Ecto neural progenitor cell (in vitro differentiated cells): ENCODE data around the gene GNAZ.

Experiments
- DNase-seq: peaks from one replicate; pipeline ENCODE4 v3.0.0-alpha.2; 2018; ENCODE audit warnings: low spot score

The GNAZ gene

DNA sequence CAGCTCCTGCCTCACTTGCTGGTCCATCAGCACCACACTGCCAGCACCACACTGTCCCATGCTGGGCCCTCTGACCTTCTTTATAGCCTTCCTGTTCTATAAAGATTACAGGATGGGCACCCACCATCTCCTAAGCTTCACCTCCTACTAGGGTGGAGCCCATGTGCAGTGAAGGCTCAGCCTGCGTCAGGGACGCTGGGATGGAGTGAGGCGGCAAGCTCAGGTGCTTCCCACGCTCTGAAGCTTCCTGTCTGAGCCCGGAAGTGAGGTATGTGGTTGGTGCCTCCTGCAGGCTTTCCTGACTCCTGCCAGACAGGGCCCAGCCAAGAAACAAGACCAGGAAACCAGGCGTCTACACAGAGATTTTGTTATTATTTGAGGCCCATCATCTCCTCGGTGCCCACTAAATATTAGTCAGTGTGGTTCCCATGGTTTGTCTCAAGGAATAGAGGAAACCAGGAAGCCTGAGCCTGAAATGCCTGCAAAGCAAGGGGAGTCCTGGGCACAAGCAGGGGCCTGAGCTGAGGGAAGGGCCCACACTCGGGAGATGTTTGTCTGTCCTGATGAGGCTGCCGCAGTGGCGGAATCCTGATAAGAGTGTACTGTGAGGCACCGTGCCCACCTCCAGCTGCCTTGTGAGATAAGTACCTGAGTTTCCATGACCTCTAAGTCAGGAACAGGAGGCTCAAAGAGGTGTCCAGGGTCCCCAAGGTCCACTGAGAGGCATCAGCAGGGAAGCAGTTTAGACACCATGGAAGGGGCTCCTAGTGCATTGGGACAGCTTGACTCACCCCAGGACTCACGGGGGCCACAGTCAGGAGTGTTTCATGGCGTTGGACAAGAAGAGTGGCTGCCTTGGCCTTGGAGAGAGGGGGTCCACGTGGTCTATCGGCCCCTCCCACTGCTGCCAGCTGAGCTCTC is 49.4 kb downstream of the GNAZ start:
- DNase-seq: no peak

DNA sequence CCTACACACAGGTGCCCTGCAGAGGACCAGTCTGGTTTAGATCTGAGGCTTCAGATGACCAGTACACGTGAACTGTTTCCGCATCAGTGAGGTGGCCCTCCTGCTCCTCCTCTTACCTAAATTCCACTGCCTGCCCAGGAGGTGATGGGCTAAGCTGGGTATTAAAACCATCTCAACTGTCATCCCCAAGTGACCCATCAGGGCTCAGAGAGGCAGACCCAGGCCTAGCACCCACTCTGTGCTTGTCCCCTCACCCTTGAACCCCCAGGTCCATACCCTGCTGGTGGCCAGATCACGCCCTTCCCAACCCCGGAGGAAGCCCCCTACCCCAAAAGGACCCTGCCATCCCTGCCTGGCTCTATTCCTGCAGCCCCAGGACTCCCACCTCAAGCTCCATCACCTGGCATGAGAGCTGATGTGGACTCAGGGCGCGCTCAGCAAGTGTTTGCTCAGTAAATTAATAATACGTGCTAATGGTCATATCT is 50.1 kb downstream of the GNAZ start:
- DNase-seq: no peak

DNA sequence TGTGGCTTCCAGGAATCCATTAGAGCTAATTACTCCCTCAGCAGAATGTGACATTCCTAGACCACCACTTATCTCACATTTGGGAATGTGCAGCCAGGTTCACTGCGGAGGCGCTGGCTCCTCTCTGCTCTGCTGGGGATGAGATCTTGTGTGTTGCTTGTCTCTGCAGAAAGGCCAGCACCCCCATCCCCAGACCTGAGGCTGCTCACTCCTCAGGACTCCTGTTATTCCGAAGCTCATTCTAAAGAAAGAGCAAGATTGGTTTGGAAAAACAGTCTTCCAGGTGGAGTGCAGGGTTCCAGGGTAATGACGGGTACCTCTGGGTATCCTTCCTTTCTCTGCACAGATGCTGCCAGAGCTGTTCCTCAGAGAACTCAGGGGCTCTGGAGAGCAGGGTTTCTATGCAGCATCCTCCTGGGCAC is 50.7 kb downstream of the GNAZ start:
- no peak for DNase-seq

DNA sequence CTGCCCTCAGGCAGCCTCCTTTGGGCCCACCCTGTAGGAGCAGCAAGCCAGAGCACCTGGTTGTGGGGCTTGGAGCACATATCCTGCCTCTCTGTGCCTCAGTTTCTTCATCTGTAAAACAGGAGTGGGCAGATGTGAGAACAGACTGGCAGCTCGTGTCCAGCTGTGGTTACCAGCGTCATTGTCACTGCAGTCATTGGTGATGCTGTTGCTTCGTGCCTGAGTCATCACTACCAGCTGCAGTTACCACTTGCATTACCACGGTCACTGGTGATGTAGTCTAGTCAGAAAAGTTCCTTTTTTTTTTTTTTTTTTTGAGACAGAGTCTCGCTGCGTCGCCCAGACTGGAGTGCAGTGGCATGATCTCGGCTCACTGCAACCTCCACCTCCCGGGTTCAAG is 51.1 kb downstream of the GNAZ start:
- no peak for DNase-seq

DNA sequence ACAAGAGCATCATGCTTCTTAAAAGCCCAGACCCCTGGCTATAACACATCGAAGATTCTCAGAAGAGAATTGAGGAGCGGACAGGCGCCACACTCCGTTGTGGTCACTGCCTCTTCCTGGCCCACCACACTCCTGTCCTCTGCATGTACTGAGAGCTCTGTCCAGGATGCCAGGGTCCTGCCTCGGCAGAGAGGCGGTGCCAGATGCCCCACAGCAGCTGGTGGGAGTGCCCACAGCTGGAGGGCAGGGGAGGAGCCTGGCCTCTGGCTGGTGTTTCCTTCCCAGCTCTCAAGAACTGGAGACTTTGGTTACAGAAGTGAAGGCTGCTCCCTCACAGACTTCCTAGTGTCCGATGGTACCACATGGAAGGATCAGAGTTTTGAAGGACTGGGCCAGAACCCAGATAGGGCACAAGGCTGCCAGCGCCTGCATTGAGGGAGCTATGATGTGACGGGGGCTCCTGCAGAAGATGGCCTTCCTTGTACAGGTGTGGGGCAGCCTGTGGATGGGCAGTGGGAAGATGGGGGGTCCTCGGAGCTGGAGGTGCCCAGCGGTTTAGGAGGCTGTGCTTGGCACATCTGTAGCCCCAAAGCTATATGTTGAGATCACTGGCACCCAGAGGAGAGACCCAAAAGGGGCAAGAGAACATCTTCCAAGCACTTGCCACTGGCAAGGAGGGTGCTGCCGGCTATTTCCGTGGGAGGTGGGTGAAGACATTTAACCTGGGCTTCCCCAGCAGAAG is 52.1 kb downstream of the GNAZ start:
- DNase-seq: no peak

DNA sequence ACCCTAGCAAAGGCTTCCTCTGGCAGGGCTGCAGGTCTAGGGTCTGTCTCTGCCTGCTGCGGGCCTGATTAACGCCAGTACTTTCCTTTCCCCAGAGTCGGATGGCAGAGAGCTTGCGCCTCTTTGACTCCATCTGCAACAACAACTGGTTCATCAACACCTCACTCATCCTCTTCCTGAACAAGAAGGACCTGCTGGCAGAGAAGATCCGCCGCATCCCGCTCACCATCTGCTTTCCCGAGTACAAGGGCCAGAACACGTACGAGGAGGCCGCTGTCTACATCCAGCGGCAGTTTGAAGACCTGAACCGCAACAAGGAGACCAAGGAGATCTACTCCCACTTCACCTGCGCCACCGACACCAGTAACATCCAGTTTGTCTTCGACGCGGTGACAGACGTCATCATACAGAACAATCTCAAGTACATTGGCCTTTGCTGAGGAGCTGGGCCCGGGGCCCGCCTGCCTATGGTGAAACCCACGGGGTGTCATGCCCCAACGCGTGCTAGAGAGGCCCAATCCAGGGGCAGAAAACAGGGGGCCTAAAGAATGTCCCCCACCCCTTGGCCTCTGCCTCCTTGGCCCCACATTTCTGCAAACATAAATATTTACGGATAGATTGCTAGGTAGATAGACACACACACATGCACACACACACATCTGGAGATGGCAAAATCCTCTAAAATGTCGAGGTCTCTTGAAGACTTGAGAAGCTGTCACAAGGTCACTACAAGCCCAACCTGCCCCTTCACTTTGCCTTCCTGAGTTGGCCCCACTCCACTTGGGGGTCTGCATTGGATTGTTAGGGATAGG is 52.9 kb downstream of the GNAZ start:
- no peak for DNase-seq

DNA sequence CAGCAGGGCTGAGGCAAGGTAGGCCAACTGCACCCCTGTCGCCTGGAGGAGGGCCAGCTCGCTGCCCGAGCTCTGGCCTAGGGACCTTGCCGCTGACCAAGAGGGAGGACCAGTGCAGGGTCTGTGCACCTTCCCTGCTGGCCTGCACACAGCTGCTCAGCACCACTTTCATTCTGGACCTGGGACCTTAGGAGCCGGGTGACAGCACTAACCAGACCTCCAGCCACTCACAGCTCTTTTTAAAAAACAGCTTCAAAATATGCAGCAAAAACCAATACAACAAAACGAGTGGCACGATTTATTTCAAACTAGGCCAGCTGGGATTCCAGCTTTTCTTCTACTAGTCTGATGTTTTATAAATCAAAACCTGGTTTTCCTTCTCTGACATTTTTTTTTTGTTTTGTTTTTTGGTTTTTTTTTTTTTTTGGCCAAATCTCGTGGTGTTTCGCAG is 53.5 kb downstream of the GNAZ start:
- DNase-seq: no peak

DNA sequence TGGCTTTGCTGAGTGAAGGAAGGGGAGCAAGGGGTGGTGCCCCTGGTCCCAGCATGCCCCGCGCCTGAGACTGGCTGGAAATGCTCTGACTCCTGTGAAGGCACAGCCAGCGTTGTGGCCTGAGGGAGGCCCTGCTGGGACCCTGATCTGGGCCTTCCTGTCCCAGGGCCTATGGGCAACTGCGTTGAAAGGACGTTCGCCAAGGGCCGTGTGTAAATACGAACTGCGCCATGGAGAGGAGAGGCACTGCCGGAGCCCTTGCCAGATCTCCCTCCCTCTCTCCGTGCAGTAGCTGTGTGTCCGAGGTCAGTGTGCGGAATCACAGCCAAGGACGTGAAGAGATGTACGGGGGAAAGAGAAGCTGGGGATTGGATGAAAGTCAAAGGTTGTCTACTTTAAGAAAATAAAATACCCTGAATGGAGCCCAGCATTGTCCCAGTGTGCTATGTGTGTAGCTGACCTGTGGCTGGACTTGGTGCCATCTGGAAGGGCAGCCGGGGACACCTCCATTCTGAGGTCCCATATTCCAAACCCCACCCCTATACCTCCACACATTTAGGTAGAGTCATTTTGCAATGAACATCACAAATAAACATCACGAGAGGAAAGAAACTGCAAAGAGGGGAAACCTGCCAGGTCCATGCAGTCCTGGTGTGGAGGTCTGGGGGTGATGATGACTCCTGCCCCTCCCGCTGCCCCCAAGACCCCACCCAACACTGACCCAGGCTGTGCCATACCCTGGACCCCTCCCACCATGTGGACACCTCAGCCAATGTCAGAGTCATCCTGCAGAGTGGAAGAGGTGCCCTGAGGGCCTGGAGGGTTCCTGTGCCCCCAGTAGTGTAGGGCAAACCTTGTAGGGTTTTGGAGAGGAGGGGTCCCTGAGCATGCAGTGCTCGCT is 54.5 kb downstream of the GNAZ start:
- DNase-seq: no peak

DNA sequence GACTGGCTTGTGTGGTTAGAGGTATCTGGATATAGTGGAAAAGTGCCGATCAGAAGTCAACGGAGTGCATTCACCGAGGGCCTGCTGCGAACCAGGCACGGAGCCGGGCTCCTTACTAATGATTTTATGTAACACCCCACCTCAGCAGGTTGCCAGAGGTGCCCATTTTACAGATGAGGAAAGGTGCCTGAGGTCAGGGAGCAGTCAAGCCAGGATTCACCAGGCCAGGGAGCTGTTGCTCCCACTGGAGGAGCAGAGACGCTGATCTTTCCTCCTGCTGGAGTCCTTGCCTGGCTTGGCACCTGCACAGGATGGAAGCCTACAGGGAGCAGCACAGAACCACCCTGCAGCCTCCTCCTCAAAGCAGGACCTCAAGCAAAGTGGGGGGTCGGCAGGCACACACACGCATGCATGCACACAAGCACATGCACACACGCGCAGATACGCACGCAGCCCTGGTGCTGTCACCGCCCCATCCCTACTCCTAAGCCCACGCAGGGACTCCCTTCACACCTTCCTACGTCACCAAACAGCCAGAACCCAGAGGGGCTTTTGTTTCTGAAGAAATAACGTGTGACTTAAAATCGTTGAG is 55.3 kb downstream of the GNAZ start:
- no peak for DNase-seq

DNA sequence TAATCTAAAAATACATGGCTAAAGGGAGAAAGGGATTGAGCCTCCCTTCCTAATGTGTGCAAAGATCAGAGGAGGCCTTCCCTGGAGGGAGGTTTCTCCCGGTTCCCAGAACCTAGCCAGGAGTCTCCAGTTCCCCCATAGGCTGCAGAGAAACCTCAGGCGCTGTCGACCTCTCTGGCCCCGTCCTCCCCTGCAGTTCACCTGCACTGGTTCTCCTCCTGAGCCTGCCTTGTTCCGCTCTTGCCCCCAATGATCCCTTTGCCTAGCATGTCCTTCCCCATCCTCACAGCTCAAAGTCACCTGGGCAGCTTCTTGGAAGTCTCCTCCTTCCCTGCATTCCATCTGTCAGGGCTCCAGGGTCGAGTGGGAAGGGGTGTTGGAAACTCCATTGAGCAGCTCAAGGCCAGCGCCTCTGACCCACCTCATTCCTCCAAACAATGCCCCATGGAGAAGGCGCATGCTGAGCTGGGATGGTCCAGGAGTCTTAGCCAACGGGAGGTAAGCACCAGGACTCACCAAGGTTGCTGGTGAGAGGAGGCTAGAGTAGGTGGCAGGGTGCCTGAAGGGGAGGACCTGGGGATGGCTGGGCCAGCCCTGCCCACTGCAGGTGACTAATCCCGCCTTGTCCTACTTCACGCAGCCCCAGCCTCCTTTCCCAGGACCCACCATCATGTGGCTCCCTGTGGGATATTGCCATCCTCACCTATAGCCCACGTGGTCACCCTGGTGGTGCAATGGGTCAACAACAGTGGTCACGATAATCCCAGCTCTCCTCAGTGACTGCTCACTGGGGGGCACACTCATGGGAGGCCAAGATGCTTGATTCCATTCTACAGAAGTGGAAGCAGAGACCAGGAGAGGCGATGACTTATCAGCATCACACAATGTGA is 56.1 kb downstream of the GNAZ start:
- DNase-seq: no peak

DNA sequence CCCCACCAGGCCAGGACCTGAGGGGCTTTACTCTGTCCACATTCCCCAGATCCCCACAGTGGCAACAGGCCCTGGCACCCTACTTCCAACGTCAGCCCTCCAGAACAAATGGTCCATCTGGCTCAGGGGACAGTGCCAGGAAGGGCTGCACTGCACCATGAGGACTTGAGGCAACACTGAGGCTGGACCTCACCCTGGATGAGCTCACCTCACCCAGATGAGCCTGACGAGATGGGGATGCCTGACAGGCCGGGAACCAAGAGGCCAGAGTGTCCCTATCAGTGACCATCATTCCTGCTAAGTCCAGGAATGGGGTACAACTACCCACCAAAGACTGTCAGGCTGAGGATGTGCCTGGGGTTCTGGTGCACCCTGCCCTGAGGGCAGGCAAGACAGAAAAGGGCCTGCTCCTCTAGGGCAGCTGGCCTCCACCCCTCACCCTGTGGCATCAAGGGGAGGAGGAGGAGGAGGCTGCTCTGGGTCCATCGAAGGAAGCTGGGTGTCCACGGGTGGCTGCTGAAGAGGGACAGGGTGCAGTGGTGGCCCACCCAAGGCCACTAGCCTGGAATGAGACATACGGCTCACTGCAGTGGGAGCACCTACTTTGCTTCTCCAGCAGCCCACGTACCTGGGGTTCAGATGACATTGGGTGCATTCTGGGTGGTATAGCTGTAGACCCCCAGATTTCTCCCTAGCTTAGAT is 56.9 kb downstream of the GNAZ start:
- no peak for DNase-seq

DNA sequence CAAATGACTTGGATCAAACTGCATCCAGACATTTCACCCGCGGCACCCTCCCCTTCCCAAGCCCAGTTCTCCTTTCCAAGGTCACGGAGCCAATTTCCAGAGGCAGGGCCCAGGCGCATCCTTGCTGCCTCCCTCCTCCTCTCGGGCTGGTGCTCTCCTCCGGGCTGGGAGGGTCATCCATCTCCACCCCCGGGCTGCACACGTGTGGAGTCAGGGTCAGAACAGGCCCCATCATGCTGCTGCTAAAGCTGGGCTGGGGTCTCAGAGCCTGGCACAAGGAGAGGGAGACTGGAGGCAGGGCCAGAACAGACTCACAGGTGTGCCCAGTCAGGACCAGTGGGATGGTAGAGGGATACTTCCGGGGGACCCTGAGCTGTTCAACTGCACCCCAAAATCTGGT is 57.5 kb downstream of the GNAZ start:
- no peak for DNase-seq

DNA sequence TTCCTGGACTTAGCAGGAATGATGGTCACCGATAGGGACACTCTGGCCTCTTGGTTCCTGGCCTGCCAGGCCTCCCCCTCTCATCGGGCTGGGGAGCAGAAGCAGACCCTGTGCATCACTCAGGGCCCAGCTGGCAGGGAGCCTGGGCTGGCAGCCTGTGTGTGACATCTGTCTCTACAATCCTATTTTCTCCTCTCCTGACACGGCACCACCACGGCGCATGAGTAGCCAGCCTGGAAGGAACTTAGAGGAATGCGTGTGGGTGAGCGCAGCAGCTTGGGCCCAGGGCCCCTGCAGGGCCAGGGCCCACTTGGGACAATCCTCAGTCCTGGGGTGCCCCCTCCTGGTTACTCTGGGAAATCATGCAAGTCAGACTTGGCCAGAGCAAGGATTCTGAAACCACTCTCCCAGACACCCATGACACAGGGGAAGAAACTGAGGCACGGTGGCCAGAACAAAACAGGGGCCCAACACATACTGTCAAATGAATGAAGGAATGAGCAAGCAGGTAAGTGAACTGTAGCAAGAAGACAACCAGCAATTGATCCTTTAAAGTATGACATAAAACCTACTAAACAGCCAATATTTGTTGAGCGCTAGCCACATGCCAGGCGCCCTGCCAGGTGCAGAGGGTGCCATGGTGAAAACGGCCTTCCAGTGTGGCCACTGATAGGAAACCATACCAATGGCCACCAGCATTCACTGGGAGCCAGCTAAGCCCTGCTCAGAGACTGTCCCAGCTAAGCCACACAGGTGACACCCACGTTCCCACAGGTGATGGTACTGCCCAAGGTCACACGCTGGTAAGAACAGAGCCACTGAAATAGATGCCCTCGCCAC is 58.2 kb downstream of the GNAZ start:
- peak; percentile 90 for DNase-seq

DNA sequence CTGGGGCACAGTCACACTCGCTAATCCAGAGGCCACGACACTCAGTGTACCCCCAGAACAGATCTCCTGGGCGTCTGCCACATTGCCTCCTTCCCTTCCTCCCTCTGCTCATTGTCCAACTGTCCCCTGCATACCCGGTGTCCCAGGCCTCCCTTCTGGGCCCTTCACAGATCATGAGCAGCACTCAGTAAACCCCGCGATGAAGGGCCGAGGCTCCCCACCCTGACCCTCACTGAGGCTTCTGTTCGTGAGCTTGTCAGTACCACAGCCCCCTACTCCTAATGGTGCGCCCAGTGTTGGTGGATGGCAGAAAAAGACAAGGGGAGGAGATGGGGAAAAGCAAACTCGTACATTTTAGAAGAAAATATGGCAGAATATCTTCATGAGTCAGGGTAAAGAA is 58.8 kb downstream of the GNAZ start:
- DNase-seq: no peak

DNA sequence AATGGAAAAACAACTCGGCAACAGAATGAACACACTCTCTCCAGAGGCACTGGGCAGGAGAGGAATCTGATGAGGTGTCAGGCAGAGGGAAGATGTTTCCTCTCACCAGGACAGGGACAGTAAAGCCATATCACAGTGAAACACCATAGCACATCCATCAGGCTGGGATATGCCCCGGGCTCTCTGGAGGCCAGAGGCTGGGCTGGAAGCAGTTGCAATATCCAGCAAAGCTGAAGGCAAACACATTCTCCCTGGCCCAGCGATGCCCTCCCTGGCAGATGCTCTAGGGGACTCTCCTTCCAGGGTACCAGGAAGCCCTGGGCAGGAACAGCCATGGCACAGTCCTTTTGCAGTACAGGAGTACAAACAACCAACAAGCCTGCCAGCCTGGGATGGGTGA is 60.4 kb downstream of the GNAZ start:
- no peak for DNase-seq

DNA sequence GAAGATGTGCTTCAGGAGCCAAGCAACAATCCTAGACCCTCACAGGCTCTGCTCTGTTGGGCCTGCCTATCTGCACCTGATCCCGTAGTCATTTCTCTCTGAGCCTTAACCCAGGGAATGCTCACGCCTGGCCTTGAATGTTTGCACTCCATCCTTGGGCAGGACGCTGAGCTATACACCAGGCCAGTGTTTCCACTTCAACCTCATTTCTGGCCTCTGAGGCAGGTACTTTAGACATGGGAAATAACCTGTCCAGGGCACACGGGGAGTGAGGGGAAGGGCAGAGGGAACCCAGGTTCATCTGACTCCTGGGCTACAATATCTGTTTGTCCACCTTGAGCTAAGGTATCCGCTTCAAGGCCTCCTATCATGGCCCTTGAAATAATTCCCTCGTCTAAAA is 61.6 kb downstream of the GNAZ start:
- DNase-seq: no peak

DNA sequence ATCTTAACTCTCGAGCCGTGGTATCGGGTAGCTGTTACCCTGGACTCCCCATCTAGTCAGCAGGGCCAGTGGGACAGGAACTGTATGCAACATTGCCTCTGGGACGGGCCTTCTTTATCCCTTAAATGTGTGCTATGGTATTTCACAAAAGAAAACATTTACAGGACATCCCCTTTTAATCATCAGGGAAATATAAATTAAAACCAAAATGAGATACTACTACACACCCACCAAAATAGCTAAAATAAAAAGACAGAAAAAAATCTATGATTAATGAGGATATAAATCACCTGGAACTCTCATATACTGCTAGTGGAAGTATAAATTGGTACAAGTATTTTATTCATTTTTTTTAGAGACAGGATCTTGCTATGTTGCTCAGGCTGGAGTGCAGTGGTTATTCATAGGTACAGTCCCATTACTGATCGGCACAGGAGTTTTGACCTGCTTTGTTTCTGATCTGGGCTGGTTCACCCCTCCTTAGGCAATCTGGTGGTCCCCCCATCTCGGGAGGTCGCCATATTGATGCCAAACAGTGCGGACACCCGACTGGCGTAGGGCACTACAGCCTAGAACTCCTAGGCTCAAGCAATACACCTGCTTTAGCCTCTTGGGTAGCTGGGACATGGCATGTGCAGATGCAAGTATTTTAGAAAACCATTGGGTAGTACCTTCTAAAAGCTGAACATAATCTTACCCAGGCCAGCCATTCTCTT is 62.2 kb downstream of the GNAZ start:
- DNase-seq: no peak

DNA sequence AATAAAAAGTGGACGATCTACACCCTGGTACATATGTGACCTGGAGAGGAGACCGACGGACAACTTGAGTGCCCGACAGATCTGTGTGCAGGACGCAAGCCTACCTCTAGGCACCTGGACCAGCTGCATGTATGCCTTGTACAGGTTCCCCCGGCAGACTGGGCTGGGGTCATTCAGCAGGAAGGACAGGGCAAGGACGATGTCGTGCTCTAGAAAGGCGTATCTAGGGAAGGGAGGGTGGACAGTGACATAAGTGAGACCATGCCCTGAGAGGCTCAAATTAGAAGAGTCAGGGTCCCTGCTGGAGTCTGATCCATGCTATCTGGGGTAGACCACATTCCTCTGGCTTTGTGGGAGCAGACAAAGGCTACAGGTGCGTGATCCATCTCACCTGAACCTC is 63.6 kb downstream of the GNAZ start:
- no peak for DNase-seq
